Chondrocyte (in vitro differentiated cells): Measurements from ENCODE around the gene ZNF20. TPM values are rescaled to one million over a fixed set of nuclear protein-coding genes. Genes with fewer than 3 reads are reported as not detected.

Experiments used
- total RNA-seq: library from RNA; stranded (reverse); gene quantifications from 3 replicates; pipeline ENCODE4 v1.2.1, GENCODE V29; 2021

The ZNF20 gene
- total RNA-seq, 1 donor from 2014 or later = 2.0 TPM

Other genes starting within 250 kb of the ZNF20 start
- gene ZNF700, start 215.2 kb downstream of the ZNF20 start, total RNA-seq = 4.8 to 8.1 TPM (median 5.5 TPM) in 3 replicates
- 1.1 to 3.5 TPM (median 2.7 TPM) in 3 replicates for gene ZNF763, start 175.3 kb downstream of the ZNF20 start, total RNA-seq
- 4.1 to 6.8 TPM (median 6.0 TPM) in 3 replicates for gene ZNF433, start 104.7 kb downstream of the ZNF20 start, total RNA-seq
- 0.26 to 0.32 TPM (median 0.31 TPM) in 3 replicates for gene ZNF878, start 87.4 kb downstream of the ZNF20 start, total RNA-seq
- gene ZNF844, start 75.6 kb downstream of the ZNF20 start, total RNA-seq = 7.1 to 7.9 TPM (median 7.6 TPM) in 3 replicates
- gene ZNF625, start 16.4 kb upstream of the ZNF20 start, total RNA-seq = 11.5 to 12.1 TPM (median 12.1 TPM) in 3 replicates
- gene ZNF136, start 22.7 kb upstream of the ZNF20 start, total RNA-seq = 6.9 to 9.5 TPM (median 7.1 TPM) in 3 replicates
- gene ZNF44, start 154.5 kb upstream of the ZNF20 start, total RNA-seq = 4.7 to 7.2 TPM (median 5.8 TPM) in 3 replicates
- 1.2 to 2.5 TPM (median 2.5 TPM) in 3 replicates for gene ZNF563, start 193.3 kb upstream of the ZNF20 start, total RNA-seq
- 2.6 to 3.4 TPM (median 3.3 TPM) in 3 replicates for gene ZNF442, start 225.3 kb upstream of the ZNF20 start, total RNA-seq